UCSD-AML1 (cell line): ENCODE data around the gene C1QB.
"Not testable (repeated sequence)": the region's sequence is repeated elsewhere in the genome, so short reads cannot be mapped to it uniquely, and the experiment has no call there.

Experiments used
- DNase-seq: peaks from one replicate; lab custom pipeline; 2025; ENCODE audit not compliant: unreplicated experiment; lab: John Stamatoyannopoulos, UW

C1QB gene

GRCh38 chr1:22662318-22662717 lies 9.3 kb downstream of the C1QB start:
- DNase-seq: no peak

- no peak for DNase-seq
Measured at GRCh38 chr1:22662986-22663408, 10.0 kb downstream of the C1QB start.

- DNase-seq: peak; percentile 41
Measured at GRCh38 chr1:22665752-22666151, 12.7 kb downstream of the C1QB start.

GRCh38 chr1:22666412-22666811 lies 13.4 kb downstream of the C1QB start:
- no peak for DNase-seq

- DNase-seq: not testable (repeated sequence)
Measured at GRCh38 chr1:22668840-22669239, 15.8 kb downstream of the C1QB start.

GRCh38 chr1:22670352-22670975 lies 17.4 kb downstream of the C1QB start:
- DNase-seq: no peak

GRCh38 chr1:22671999-22672398 lies 19.0 kb downstream of the C1QB start:
- no peak for DNase-seq

- peak; percentile 48 for DNase-seq
Measured at GRCh38 chr1:22673486-22674409, 20.7 kb downstream of the C1QB start.

- no peak for DNase-seq
Measured at GRCh38 chr1:22674410-22674749, 21.3 kb downstream of the C1QB start.

- not testable (repeated sequence) for DNase-seq
Measured at GRCh38 chr1:22676151-22676550, 23.1 kb downstream of the C1QB start.

GRCh38 chr1:22676916-22677583 lies 24.0 kb downstream of the C1QB start:
- DNase-seq: no peak

GRCh38 chr1:22677931-22678896 lies 25.2 kb downstream of the C1QB start:
- no peak for DNase-seq

GRCh38 chr1:22680726-22681125 lies 27.7 kb downstream of the C1QB start:
- DNase-seq: no peak

GRCh38 chr1:22681556-22682276 lies 28.7 kb downstream of the C1QB start:
- no peak for DNase-seq

GRCh38 chr1:22683547-22683946 lies 30.5 kb downstream of the C1QB start:
- DNase-seq: no peak

GRCh38 chr1:22685591-22686059 lies 32.6 kb downstream of the C1QB start:
- DNase-seq: no peak

- DNase-seq: no peak
Measured at GRCh38 chr1:22687191-22687590, 34.2 kb downstream of the C1QB start.

- DNase-seq: no peak
Measured at GRCh38 chr1:22688466-22688865, 35.4 kb downstream of the C1QB start.

GRCh38 chr1:22689505-22689904 lies 36.5 kb downstream of the C1QB start:
- no peak for DNase-seq
